ENCODE data around the gene SFT2D1. TPM values are rescaled to one million over a fixed set of nuclear protein-coding genes. Genes with fewer than 3 reads are reported as not detected.
A peak's percentile ranks its signal among the peaks of the same experiment; 100 is the strongest.

SFT2D1 gene
- total and polyA plus RNA-seq, 9 of the 15 experiments (the other 6 are each of a cell fraction or from before 2014, with no cell fraction given): 54.4 to 140 (median 74.6) TPM

- H3K27ac ChIP-seq (ENCODE audit: extremely low read depth, low read depth, low read length): no peak overlapping the region
- no peak overlapping the region for H3K4me3 ChIP-seq
- no peak overlapping the region for H2AFZ ChIP-seq (ENCODE audit: low read depth, low read length)
- CTCF ChIA-PET (ENCODE audit: low intra/inter-chr PET ratio): no interaction called here
- peak overlapping the region in 1 of 2 experiments; percentile 83; a peak in 1 of 4 replicates for H3K9ac ChIP-seq (ENCODE audit: insufficient read depth in 1 of 2, low read depth in 2 of 2, low read length in 2 of 2)
- WGBS (ENCODE audit: insufficient coverage, low coverage, missing lambda C conversion rate): 71% methylated on average over 17 of the region's 18 CpGs
- in situ Hi-C loops (cut with MboI): no loop called here
- H3K9me3 ChIP-seq (replicated peaks; ENCODE audit: control insufficient read depth, insufficient read depth, low read depth, low read length): no peaks in the 10 kb centered on the region
- peak; percentile 91 for ATAC-seq
- no TSS peak for BruUV-seq (replicated peaks)
- no peaks in the 10 kb centered on the region for H3K27me3 ChIP-seq (ENCODE audit: control insufficient read depth in 2 of 2, insufficient read depth in 2 of 2, low read length in 2 of 2)
- H3K4me1 ChIP-seq (replicated peaks in 1 of 2; ENCODE audit: control insufficient read depth in 2 of 2, insufficient read depth in 2 of 2, low read length in 2 of 2): peaks cover 13% of the 10 kb centered on the region in 2 experiments
- intact Hi-C loops (cut with micrococcal nuclease): no loop called here
- H3K36me3 ChIP-seq (ENCODE audit: control insufficient read depth, insufficient read depth, low read length): peaks cover 35% of the 10 kb centered on the region
- FAIRE-seq: no peak
- DNase-seq (ENCODE audit: extremely low read depth in 1 of 4, low spot score in 3 of 4): peak in 2 of 4 experiments; percentile 63 to 69
- no peaks in the 10 kb centered on the region for H4K20me1 ChIP-seq (replicated peaks; ENCODE audit: control insufficient read depth, insufficient read depth, low read length)
- no peaks in the 10 kb centered on the region for H3K79me2 ChIP-seq (ENCODE audit: control insufficient read depth, insufficient read depth, low read length)
- H3K9me1 ChIP-seq (ENCODE audit: control insufficient read depth, insufficient read depth, low read length): no peaks in the 10 kb centered on the region
- POLR2A ChIA-PET: interaction anchor here (0.5 to 2.1 kb wide), 6 partner anchors 9 to 57 kb away, joined by 3 to 4 read pairs (median 3); no protein-coding TSS in a partner anchor
- H3K4me2 ChIP-seq (ENCODE audit: insufficient read depth, low read length): no peak overlapping the region; the same call in 1 of the 2 replicates
- TF ChIP-seq MAFG (tag; conservative IDR thresholded peaks at IDR 0.05): peak; percentile 55
- TF ChIP-seq VEZF1 (CRISPR knock-in tag; IDR thresholded peaks at IDR 0.05): peak; percentile 43; the same call in 1 of the 2 replicates
- TF ChIP-seq PRDM10 (IDR thresholded peaks at IDR 0.05; ENCODE audit: partially characterized antibody): peak; percentile 68
- peak; percentile 3 for TF ChIP-seq RBM22 (IDR thresholded peaks at IDR 0.05; ENCODE audit: low read depth, low read length, poor library complexity, severe bottlenecking)
- peak; percentile 82 for TF ChIP-seq C11orf30 (IDR thresholded peaks at IDR 0.05; ENCODE audit: low read depth)
- TF ChIP-seq EGR1 (conservative IDR thresholded peaks at IDR 0.05): peak; percentile 39; the same call in 1 of the 2 replicates
- peak; percentile 86 for TF ChIP-seq ZNF316 (IDR thresholded peaks at IDR 0.05)
- TF ChIP-seq SOX6 (IDR thresholded peaks at IDR 0.05): no peak
- 0 out of 2 replicates have a peak, but pooled peaks have one; percentile 24 for TF ChIP-seq ZBTB9 (CRISPR knock-in tag; IDR thresholded peaks at IDR 0.05)
- peak; percentile 51; the same call in 1 of the 2 replicates for TF ChIP-seq SPI1 (IDR thresholded peaks at IDR 0.05; ENCODE audit: borderline replicate concordance, low read depth, low read length)
- peak; percentile 73; the same call in 1 of the 2 replicates for TF ChIP-seq ZBTB33 (CRISPR knock-in tag; IDR thresholded peaks at IDR 0.05)
- 0 out of 2 replicates have a peak, but pooled peaks have one; percentile 25 for TF ChIP-seq ARID1B (IDR thresholded peaks at IDR 0.05)
These were observed 23.4 kb downstream of the SFT2D1 start for GRCh38 chr6:166318649-166319600.
